Measurements from ENCODE around the gene DLG2. TPM values are rescaled to one million over a fixed set of nuclear protein-coding genes. Genes with fewer than 3 reads are reported as not detected.

The DLG2 gene
- total and polyA plus RNA-seq, 2 of the 4 experiments (the other 2 are of a cell fraction): 0.31 to 0.36 TPM

DNA sequence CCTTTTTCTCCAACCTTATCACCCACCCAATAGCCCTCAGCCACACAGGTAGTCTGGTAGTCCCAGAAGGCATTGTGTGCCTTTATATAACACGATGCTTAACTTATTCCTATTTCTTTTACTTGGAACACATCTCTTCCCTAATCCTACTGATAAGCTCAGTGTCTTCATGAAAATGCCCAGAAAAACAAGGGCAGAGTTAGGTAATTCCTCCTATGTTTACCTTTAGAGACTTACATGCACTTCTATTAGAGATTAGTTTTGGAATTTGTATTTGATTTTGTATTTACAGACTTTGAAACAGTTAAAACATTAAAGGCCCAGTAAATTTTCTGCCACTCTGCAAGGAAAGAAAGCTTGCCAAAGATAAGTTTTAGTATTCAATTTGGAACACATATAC lies 1703.2 kb downstream of the DLG2 start:
- H4K8ac ChIP-seq (ENCODE audit: low read depth in 2 of 2, low read length in 2 of 2): no peak overlapping the region
- H2BK20ac ChIP-seq (ENCODE audit: low read depth, low read length): no peak overlapping the region
- no peak overlapping the region for H3K18ac ChIP-seq (ENCODE audit: low read depth, low read length)
- no peaks in the 10 kb centered on the region for H3K36me3 ChIP-seq (ENCODE audit: control insufficient read depth, insufficient read depth, low read length)
- no peak overlapping the region for H2BK120ac ChIP-seq (ENCODE audit: low read depth, low read length)
- no peaks in the 10 kb centered on the region for H3K9me3 ChIP-seq (ENCODE audit: control insufficient read depth, insufficient read depth, low read length)
- no peak overlapping the region for H2AK5ac ChIP-seq (ENCODE audit: low read depth, low read length)
- no peak overlapping the region for H4K5ac ChIP-seq (ENCODE audit: low read depth, low read length)
- intact Hi-C loops (cut with micrococcal nuclease): no loop called here
- no TSS peak for BruUV-seq (replicated peaks)
- TF ChIP-seq FOS (IDR thresholded peaks at IDR 0.05; ENCODE audit: low read depth, low read length) (no peak), RCOR1 (IDR thresholded peaks at IDR 0.05; ENCODE audit: insufficient replicate concordance, low read length) (no peak), MXI1 (IDR thresholded peaks at IDR 0.05; ENCODE audit: borderline replicate concordance, low read depth, low read length) (no peak), BHLHE40 (IDR thresholded peaks at IDR 0.05; ENCODE audit: low read depth, low read length) (no peak), MAZ (IDR thresholded peaks at IDR 0.05; ENCODE audit: borderline replicate concordance, low read depth, low read length) (no peak), NFE2L2 (IDR thresholded peaks at IDR 0.05; ENCODE audit: low read depth, low read length) (no peak), RFX5 (IDR thresholded peaks at IDR 0.05; ENCODE audit: low read depth, low read length) (no peak), RAD21 (IDR thresholded peaks at IDR 0.05; ENCODE audit: low read length) (no peak), POLR2A (IDR thresholded peaks at IDR 0.05; ENCODE audit: low read depth, low read length) (no peak), SMC3 (IDR thresholded peaks at IDR 0.05; ENCODE audit: low read depth, low read length) (no peak), CEBPB (IDR thresholded peaks at IDR 0.05; ENCODE audit: low read depth, low read length) (no peak), MAFK (IDR thresholded peaks at IDR 0.05; ENCODE audit: low read depth, low read length) (no peak), ELK1 (IDR thresholded peaks at IDR 0.05; ENCODE audit: borderline replicate concordance, low read depth, low read length) (no peak), CHD1 (IDR thresholded peaks at IDR 0.05; ENCODE audit: low read depth, low read length) (no peak), CTCF (conservative IDR thresholded peaks at IDR 0.05; ENCODE audit: low read depth, low read length) (no peak), USF2 (IDR thresholded peaks at IDR 0.05; ENCODE audit: low read depth, low read length) (no peak)
- POLR2A ChIA-PET (ENCODE audit: unreplicated experiment): no interaction called here
- H3K4me3 ChIP-seq (ENCODE audit: insufficient read depth, low read depth, low read length): no peak overlapping the region
- no peak overlapping the region for H3K14ac ChIP-seq (replicated peaks; ENCODE audit: low read depth, low read length)
- H3K9ac ChIP-seq (ENCODE audit: low read depth, low read length): no peak overlapping the region
- no peak overlapping the region for H4K91ac ChIP-seq (ENCODE audit: insufficient read depth, low read depth, low read length)
- ATAC-seq (ENCODE audit: low read depth) (no peak), DNase-seq (no peak)
- in situ Hi-C loops (cut with MboI; ENCODE audit: low sequenced_read_pairs): no loop called here
- no peaks in the 10 kb centered on the region for H3K9me1 ChIP-seq (ENCODE audit: insufficient read depth, low read length)
- H3K79me1 ChIP-seq (ENCODE audit: low read depth in 1 of 2, low read length in 2 of 2): no peaks in the 10 kb centered on the region
- no peaks in the 10 kb centered on the region for H3K27me3 ChIP-seq (ENCODE audit: control insufficient read depth, insufficient read depth, low read length)
- H4K20me1 ChIP-seq (ENCODE audit: insufficient read depth, low read length): no peaks in the 10 kb centered on the region
- CTCF ChIA-PET: no interaction called here
- WGBS, 2 experiments (ENCODE audit: extremely low coverage in 2 of 2, insufficient read length in 1 of 2): no CpG with 5 or more reads among the region's 1 CpG
- H3K23ac ChIP-seq (ENCODE audit: low read depth, low read length): no peak overlapping the region
- H2AFZ ChIP-seq (replicated peaks; ENCODE audit: low read length, poor library complexity): no peak overlapping the region
- dilution Hi-C loops (cut with HindIII; ENCODE audit: low sequenced_read_pairs, unreplicated experiment): no loop called here
- H2BK15ac ChIP-seq (ENCODE audit: low read depth, low read length): no peak overlapping the region
- H3K4me2 ChIP-seq (ENCODE audit: low read depth, low read length): no peak overlapping the region
- no peak overlapping the region for H3K27ac ChIP-seq (ENCODE audit: insufficient read depth, low read length)
- no peak overlapping the region for H3K4ac ChIP-seq (ENCODE audit: low read depth, low read length)
- no peak overlapping the region for H3K56ac ChIP-seq (ENCODE audit: extremely low read depth, insufficient read depth, low read length)
- H2BK5ac ChIP-seq (ENCODE audit: low read depth, low read length, poor library complexity, severe bottlenecking): no peak overlapping the region
- no peaks in the 10 kb centered on the region for H3K4me1 ChIP-seq (ENCODE audit: control insufficient read depth, insufficient read depth, low read length)
- no peak overlapping the region for H2AK9ac ChIP-seq (replicated peaks; ENCODE audit: low read depth, low read length, poor library complexity)

Data from IMR-90 (cell line).